ENCODE measurements around the gene GTF2H1.

DNA sequence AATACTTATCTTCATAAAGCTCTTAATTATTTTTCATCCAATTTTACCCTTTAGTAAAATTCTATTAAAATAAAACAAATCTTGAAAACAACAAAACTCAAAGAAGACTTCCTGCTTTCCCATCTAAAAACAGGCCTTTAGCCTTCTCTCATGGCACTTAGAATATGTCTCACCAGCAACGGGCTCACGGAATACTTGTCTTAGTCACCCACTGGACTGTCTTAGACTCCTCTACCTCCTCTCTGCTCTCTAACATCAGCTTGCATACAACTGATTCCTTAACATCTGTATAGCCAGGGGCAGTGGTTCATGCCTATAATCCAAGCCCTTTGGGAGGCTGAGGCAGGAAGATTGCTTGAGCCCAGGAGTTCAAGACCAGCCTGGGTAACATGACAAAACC, 14.1 kb upstream of the GTF2H1 start:
- TF ChIP-seq, protein P1, sequence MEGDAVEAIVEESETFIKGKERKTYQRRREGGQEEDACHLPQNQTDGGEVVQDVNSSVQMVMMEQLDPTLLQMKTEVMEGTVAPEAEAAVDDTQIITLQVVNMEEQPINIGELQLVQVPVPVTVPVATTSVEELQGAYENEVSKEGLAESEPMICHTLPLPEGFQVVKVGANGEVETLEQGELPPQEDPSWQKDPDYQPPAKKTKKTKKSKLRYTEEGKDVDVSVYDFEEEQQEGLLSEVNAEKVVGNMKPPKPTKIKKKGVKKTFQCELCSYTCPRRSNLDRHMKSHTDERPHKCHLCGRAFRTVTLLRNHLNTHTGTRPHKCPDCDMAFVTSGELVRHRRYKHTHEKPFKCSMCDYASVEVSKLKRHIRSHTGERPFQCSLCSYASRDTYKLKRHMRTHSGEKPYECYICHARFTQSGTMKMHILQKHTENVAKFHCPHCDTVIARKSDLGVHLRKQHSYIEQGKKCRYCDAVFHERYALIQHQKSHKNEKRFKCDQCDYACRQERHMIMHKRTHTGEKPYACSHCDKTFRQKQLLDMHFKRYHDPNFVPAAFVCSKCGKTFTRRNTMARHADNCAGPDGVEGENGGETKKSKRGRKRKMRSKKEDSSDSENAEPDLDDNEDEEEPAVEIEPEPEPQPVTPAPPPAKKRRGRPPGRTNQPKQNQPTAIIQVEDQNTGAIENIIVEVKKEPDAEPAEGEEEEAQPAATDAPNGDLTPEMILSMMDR (IDR thresholded peaks at IDR 0.05), result no peak
- no peak for TF ChIP-seq POLR2A (IDR thresholded peaks at IDR 0.05)

Data from esophagus squamous epithelium (tissue), 4 donors.